Breast epithelium (tissue), 3 donors: ENCODE measurements around the gene NAALADL2.

Experiments used
- POLR2AphosphoS5 ChIP-seq, 3 donors: sonication (generic); formaldehyde crosslinking; IDR thresholded peaks; one replicate each; pipeline ENCODE4 v1.6.1; 2017; ENCODE audit warnings: antibody characterized with exemption in 3 of 3
- TF ChIP-seq, protein P1 (sequence below), 3 donors: fragments of 450-650 bp; IDR thresholded peaks; one replicate each; pipeline ENCODE4 v1.5.1; 2016 to 2017; ENCODE audit warnings: antibody characterized with exemption in 3 of 3, mild to moderate bottlenecking in 3 of 3, moderate library complexity in 3 of 3

DNA sequence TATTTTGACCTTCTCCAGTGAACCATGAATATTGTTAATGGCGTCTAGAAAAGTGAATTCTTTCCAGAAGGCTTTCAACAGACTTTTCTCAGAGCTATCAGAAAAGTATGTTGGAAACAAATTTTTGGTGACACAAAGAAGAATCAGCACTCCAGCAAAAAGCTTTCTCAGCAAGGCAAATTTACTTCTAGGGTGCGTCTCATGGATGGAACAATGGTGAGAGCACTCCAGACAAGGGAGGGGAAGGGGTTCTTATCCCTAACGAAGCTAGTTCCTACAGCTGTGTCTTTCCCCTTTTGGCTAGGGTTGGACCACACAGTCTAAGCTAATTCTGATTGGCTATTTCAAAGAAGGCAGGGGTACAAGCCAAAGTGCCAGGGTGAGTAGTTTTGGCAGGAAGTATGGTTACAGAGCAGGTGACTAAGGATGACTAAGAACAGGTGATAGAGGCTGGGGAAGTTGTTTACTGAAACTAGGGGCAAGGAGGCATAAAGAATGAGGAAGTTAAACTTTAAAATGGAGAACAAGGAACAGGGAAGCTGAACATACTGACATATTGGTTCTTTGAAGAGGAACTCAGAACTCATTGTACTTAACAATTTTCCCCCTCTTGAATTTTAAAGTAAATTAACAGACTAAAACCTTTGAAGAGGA lies 959.8 kb downstream of the NAALADL2 start:
- no peak for TF ChIP-seq POLR2AphosphoS5 (IDR thresholded peaks at IDR 0.05)
- TF ChIP-seq, protein P1, sequence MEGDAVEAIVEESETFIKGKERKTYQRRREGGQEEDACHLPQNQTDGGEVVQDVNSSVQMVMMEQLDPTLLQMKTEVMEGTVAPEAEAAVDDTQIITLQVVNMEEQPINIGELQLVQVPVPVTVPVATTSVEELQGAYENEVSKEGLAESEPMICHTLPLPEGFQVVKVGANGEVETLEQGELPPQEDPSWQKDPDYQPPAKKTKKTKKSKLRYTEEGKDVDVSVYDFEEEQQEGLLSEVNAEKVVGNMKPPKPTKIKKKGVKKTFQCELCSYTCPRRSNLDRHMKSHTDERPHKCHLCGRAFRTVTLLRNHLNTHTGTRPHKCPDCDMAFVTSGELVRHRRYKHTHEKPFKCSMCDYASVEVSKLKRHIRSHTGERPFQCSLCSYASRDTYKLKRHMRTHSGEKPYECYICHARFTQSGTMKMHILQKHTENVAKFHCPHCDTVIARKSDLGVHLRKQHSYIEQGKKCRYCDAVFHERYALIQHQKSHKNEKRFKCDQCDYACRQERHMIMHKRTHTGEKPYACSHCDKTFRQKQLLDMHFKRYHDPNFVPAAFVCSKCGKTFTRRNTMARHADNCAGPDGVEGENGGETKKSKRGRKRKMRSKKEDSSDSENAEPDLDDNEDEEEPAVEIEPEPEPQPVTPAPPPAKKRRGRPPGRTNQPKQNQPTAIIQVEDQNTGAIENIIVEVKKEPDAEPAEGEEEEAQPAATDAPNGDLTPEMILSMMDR (IDR thresholded peaks at IDR 0.05), result no peak
